GM12878 (cell line): ENCODE data around the gene CREB3L4. TPM values are rescaled to one million over a fixed set of nuclear protein-coding genes. Genes with fewer than 3 reads are reported as not detected.

Source experiments
- BACH1 ChIP-seq: fragments of 450-650 bp; IDR thresholded peaks from 2 replicates; pipeline ENCODE4 v1.6.1; 2017; ENCODE audit warnings: mild to moderate bottlenecking, borderline replicate concordance
- BCL11A ChIP-seq: IDR thresholded peaks from 2 replicates; pipeline ENCODE4 v1.6.1; 2011; ENCODE audit warnings: low read depth, low read length
- CBFB ChIP-seq: IDR thresholded peaks from 2 replicates; pipeline ENCODE4 v1.6.1; 2016; ENCODE audit warnings: antibody characterized with exemption, low read depth
- CEBPZ ChIP-seq: fragments of 150-350 bp; IDR thresholded peaks from 2 replicates; pipeline ENCODE4 v1.6.1; 2016; ENCODE audit warnings: low read depth, low read length
- CTCF ChIP-seq, 3 experiments: IDR thresholded peaks in 2 of 3; conservative IDR thresholded peaks in 1 of 3; 2 replicates each; pipeline ENCODE4 v1.5.1; 2011; ENCODE audit warnings: low read depth in 3 of 3, low read length in 3 of 3, mild to moderate bottlenecking in 3 of 3, control low read depth in 2 of 3, moderate library complexity in 2 of 3, inconsistent platforms in 1 of 3, mixed read lengths in 1 of 3; ENCODE audit not compliant: control insufficient read depth in 2 of 3, insufficient read depth in 1 of 3; ENCODE audit errors: extremely low read depth in 1 of 3
- FOXM1 ChIP-seq: IDR thresholded peaks from 2 replicates; pipeline ENCODE4 v1.6.1; 2012; ENCODE audit warnings: low read depth, mild to moderate bottlenecking, inconsistent platforms, low read length, moderate library complexity
- HDAC6 ChIP-seq: fragments of 200-600 bp; sonication (generic); IDR thresholded peaks from one replicate; pipeline ENCODE4 v1.8.0; 2017; ENCODE audit warnings: antibody characterized with exemption; ENCODE audit not compliant: unreplicated experiment
- JUNB ChIP-seq: IDR thresholded peaks from 2 replicates; pipeline ENCODE4 v1.6.1; 2016; ENCODE audit warnings: antibody characterized with exemption, mild to moderate bottlenecking
- NFXL1 ChIP-seq: fragments of 450-650 bp; IDR thresholded peaks from 2 replicates; pipeline ENCODE4 v1.6.1; 2017; ENCODE audit warnings: antibody characterized with exemption, mild to moderate bottlenecking, borderline replicate concordance
- NFYB ChIP-seq: IDR thresholded peaks from 2 replicates; pipeline ENCODE4 v1.6.1; 2011; ENCODE audit warnings: low read depth, mild to moderate bottlenecking, low read length, improper control_type of control experiment, moderate library complexity; ENCODE audit not compliant: insufficient read depth
- PAX5 ChIP-seq: IDR thresholded peaks from 2 replicates; pipeline ENCODE4 v1.6.1; 2011; ENCODE audit warnings: low read depth, low read length, borderline replicate concordance
- RELB ChIP-seq: fragments of 450-650 bp; IDR thresholded peaks from 2 replicates; pipeline ENCODE4 v1.6.1; 2017; ENCODE audit warnings: low read depth, mild to moderate bottlenecking, moderate library complexity
- SMAD1 ChIP-seq: fragments of 450-650 bp; IDR thresholded peaks from 2 replicates; pipeline ENCODE4 v1.6.1; 2018; ENCODE audit warnings: mild to moderate bottlenecking, low read depth; ENCODE audit not compliant: partially characterized antibody
- SREBF2 ChIP-seq: IDR thresholded peaks from 2 replicates; pipeline ENCODE4 v1.6.1; 2012; ENCODE audit warnings: mild to moderate bottlenecking, low read length
- SRF ChIP-seq, 2 experiments: IDR thresholded peaks; 2 replicates each; pipeline ENCODE4 v1.6.1; 2011; ENCODE audit warnings: low read depth in 2 of 2, low read length in 2 of 2, mild to moderate bottlenecking in 1 of 2, moderate library complexity in 1 of 2
- TCF12 ChIP-seq: IDR thresholded peaks from 2 replicates; pipeline ENCODE4 v1.6.1; 2011; ENCODE audit warnings: low read depth, mild to moderate bottlenecking, low read length
- TCF3 ChIP-seq: IDR thresholded peaks from 2 replicates; pipeline ENCODE4 v1.6.1; 2012; ENCODE audit warnings: low read depth, mild to moderate bottlenecking, low read length, borderline replicate concordance; ENCODE audit not compliant: insufficient read depth
- ZBED1 ChIP-seq: IDR thresholded peaks from 2 replicates; pipeline ENCODE4 v1.6.1; 2016; ENCODE audit warnings: borderline replicate concordance
- ZBTB33 ChIP-seq: fragments of 450-650 bp; IDR thresholded peaks from 2 replicates; pipeline ENCODE4 v1.6.1; 2017; ENCODE audit warnings: mild to moderate bottlenecking
- polyA plus RNA-seq, 11 experiments: library from polyadenylated mRNA; depleted of rRNA in 4 of 11; unstranded in 6 of 11; stranded (reverse) in 5 of 11; fragments of >200 nt; fragmentation: Nextera tagmentation in 4 of 11; fragmentation: Illumina TruSeq in 1 of 11; extraction: Ambion mirVana in 4 of 11; extraction: Trizol in 1 of 11; gene quantifications; 1 replicate in 1 of 11; 2 replicates in 10 of 11; pipeline versions ENCODE4 v1.2.1 to v1.2.3, GENCODE V29; 2011 to 2016; ENCODE audit warnings: inconsistent platforms in 2 of 11, missing spikeins in 2 of 11, low read depth in 1 of 11
- total RNA-seq, 4 experiments: library from RNA; depleted of rRNA in 3 of 4; stranded (reverse); fragments of >200 nt in 3 of 4; fragmentation: Illumina TruSeq in 1 of 4; extraction: Trizol in 1 of 4; gene quantifications; 2 replicates each; pipeline versions ENCODE4 v1.2.1 to v1.2.3, GENCODE V29; 2013 to 2021

Gene CREB3L4
- total and polyA plus RNA-seq, 10 of the 15 experiments (the other 5 are each of a cell fraction or from before 2014, with no cell fraction given): 9.7 to 14.0 (median 12.1) TPM

GRCh38 chr1:153922972-153923925, 44.5 kb upstream of the CREB3L4 start, which contains the start of gene GATAD2B (continued):
- TF ChIP-seq PAX5 (0 out of 2 replicates have a peak, but pooled peaks have one; percentile 7), HDAC6 (no peak), RELB (peak; percentile 90), TCF12 (0 out of 2 replicates have a peak, but pooled peaks have one; percentile 12), SRF (IDR thresholded peaks at IDR 0.05; ENCODE audit: low read depth in 2 of 2, low read length in 2 of 2) (no peak), CTCF (IDR thresholded peaks at IDR 0.05 in 2 of 3, conservative IDR thresholded peaks at IDR 0.05 in 1 of 3; ENCODE audit: control insufficient read depth in 2 of 3, extremely low read depth in 1 of 3, insufficient read depth in 1 of 3, low read depth in 3 of 3, low read length in 3 of 3) (no peak), BACH1 (peak; percentile 100), CBFB (peak; percentile 53), NFXL1 (no peak), ZBED1 (peak; percentile 100), JUNB (no peak), FOXM1 (peak; percentile 17; the same call in 1 of the 2 replicates), ZBTB33 (0 out of 2 replicates have a peak, but pooled peaks have one; percentile 36), SREBF2 (peak; percentile 37; the same call in 1 of the 2 replicates), BCL11A (no peak), SMAD1 (peak; percentile 66), TCF3 (no peak), CEBPZ (peak; percentile 88), NFYB (peak; percentile 98)
